Panc1 (cell line): ENCODE results near the gene CHCHD10. TPM values are rescaled to one million over a fixed set of nuclear protein-coding genes. Genes with fewer than 3 reads are reported as not detected.

Experiments used
- ATAC-seq: fragments of 200-7000 bp; cut with Tn5 transposase; 2 replicates; pipeline ENCODE4 v1.9.1; 2020; ENCODE audit warnings: mild to moderate bottlenecking, moderate library complexity
- BruUV-seq: library from RNA; stranded (reverse); fragments of 400-500 nt; replicated peaks from 2 replicates; lab custom pipeline; 2021; lab: Mats Ljungman, UMichigan
- CTCF ChIA-PET: fragments of 300-600 bp; sonication (Branson Sonifier 250); formaldehyde crosslinking; loops from one replicate; lab custom pipeline; 2022; ENCODE audit warnings: antibody characterized with exemption; lab: Charles Lee
- POLR2A ChIA-PET: fragments of 300-600 bp; sonication (Branson Sonifier 250); formaldehyde crosslinking; loops from one replicate; lab custom pipeline; 2022; ENCODE audit warnings: antibody characterized with exemption; lab: Charles Lee
- DNase-seq: peaks from one replicate; pipeline ENCODE4 v3.0.0-alpha.2; 2010; ENCODE audit warnings: low read depth, low spot score
- H3K27ac ChIP-seq: 2 replicates; pipeline ENCODE4 v1.5.1; 2011; ENCODE audit warnings: mild to moderate bottlenecking, low read length, inconsistent platforms
- H3K27me3 ChIP-seq: fragments of 200-500 bp; sonication (Bioruptor generic); 2 replicates; pipeline ENCODE4 v1.6.0; 2014; ENCODE audit warnings: low read length, inconsistent platforms; ENCODE audit not compliant: control insufficient read depth, insufficient read depth
- H3K36me3 ChIP-seq: fragments of 200-500 bp; sonication (Bioruptor generic); 2 replicates; pipeline ENCODE4 v1.5.1; 2014; ENCODE audit warnings: inconsistent platforms, mild to moderate bottlenecking, low read length, moderate library complexity; ENCODE audit not compliant: control insufficient read depth, insufficient read depth
- H3K4me1 ChIP-seq: 2 replicates; pipeline ENCODE4 v1.5.1; 2011; ENCODE audit warnings: inconsistent platforms, mild to moderate bottlenecking, low read length, moderate library complexity; ENCODE audit not compliant: control insufficient read depth, insufficient read depth
- H3K4me3 ChIP-seq, 2 experiments: 2 replicates each; pipeline ENCODE4 v1.5.1; 2011 to 2012; ENCODE audit warnings: low read depth in 2 of 2, low read length in 2 of 2, mild to moderate bottlenecking in 2 of 2, inconsistent platforms in 1 of 2, moderate library complexity in 1 of 2
- H3K9me3 ChIP-seq: fragments of 200-500 bp; sonication (Bioruptor generic); 2 replicates; pipeline ENCODE4 v1.5.1; 2014; ENCODE audit warnings: low read depth, mild to moderate bottlenecking, inconsistent platforms, low read length, moderate library complexity; ENCODE audit not compliant: control insufficient read depth, insufficient read depth
- POLR2AphosphoS5 ChIP-seq: IDR thresholded peaks from 2 replicates; pipeline ENCODE4 v1.6.1; 2012; ENCODE audit warnings: mild to moderate bottlenecking, low read depth, low read length, moderate library complexity
- SIN3A ChIP-seq: IDR thresholded peaks from 2 replicates; pipeline ENCODE4 v1.6.1; 2012; ENCODE audit warnings: low read depth, mild to moderate bottlenecking, low read length, moderate library complexity, borderline replicate concordance; ENCODE audit not compliant: insufficient read depth
- TCF7L2 ChIP-seq: IDR thresholded peaks from 2 replicates; pipeline ENCODE4 v1.6.1; 2011; ENCODE audit warnings: mild to moderate bottlenecking, low read depth, low read length, inconsistent platforms
- in situ Hi-C: cut with HindIII; loops from 2 replicates; pipeline ENCODE4 v1.10.0; 2016; ENCODE audit warnings: low sequenced_read_pairs, low pct_unique_long_range_greater_than_20kb
- intact Hi-C: fragments of 100-400 bp; cut with micrococcal nuclease; formaldehyde crosslinking; loops from one replicate; pipeline ENCODE4 v1.10.0; 2022; ENCODE audit not compliant: unreplicated experiment
- total RNA-seq: library from RNA; stranded (reverse); gene quantifications from one replicate; pipeline ENCODE4 v1.2.1, GENCODE V29; 2021; ENCODE audit not compliant: unreplicated experiment
- TF ChIP-seq, protein P1 (sequence below), 2 experiments: IDR thresholded peaks; 2 replicates each; pipeline ENCODE4 v1.6.1; 2011 to 2012; ENCODE audit warnings: low read depth in 2 of 2, control low read depth in 1 of 2, low read length in 1 of 2, mild to moderate bottlenecking in 1 of 2, moderate library complexity in 1 of 2; ENCODE audit not compliant: insufficient read depth in 1 of 2
- TF ChIP-seq, protein P2 (sequence below): fragments of 450-650 bp; IDR thresholded peaks from 2 replicates; pipeline ENCODE4 v1.5.1; 2017; ENCODE audit warnings: mild to moderate bottlenecking

The CHCHD10 gene
- total RNA-seq, 1 experiment from 2014 or later: 84.4 TPM

DNA sequence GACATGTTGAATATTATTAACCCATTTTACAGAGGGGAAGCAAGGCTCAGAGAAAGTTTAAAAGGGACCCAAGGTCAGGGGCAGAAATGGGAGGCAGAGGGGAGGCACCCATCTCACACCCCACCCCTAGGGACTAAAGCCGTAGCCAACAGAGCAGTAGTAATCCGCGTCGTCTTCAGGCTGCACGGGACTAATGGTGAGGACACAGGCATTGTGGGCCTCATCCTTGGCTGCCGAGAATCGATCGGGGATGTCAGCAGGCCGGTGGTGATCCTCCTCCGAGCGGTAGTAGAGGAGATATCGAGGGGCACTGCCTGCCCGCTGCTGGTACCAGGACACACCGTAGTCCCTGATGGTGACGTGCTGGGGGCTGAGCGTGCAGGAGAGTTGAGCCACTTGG lies 15.0 kb downstream of the CHCHD10 start:
- ATAC-seq (no peak), DNase-seq (no peak)
- in situ Hi-C loops: no loop called here
- ChIA-PET POLR2A (no interaction called here), CTCF (no interaction called here)
- H3K4me3 ChIP-seq: no peak overlapping the region
- no peak overlapping the region for H3K27ac ChIP-seq
- H3K9me3 ChIP-seq: no peaks in the 10 kb centered on the region
- intact Hi-C loops: no loop called here
- BruUV-seq: no TSS peak
- H3K36me3 ChIP-seq: peaks cover 7% of the 10 kb centered on the region; the same call in 1 of the 2 replicates
- no peaks in the 10 kb centered on the region for H3K27me3 ChIP-seq
- H3K4me1 ChIP-seq: peaks cover 6% of the 10 kb centered on the region
- TF ChIP-seq TCF7L2: no peak
- TF ChIP-seq, protein P1, sequence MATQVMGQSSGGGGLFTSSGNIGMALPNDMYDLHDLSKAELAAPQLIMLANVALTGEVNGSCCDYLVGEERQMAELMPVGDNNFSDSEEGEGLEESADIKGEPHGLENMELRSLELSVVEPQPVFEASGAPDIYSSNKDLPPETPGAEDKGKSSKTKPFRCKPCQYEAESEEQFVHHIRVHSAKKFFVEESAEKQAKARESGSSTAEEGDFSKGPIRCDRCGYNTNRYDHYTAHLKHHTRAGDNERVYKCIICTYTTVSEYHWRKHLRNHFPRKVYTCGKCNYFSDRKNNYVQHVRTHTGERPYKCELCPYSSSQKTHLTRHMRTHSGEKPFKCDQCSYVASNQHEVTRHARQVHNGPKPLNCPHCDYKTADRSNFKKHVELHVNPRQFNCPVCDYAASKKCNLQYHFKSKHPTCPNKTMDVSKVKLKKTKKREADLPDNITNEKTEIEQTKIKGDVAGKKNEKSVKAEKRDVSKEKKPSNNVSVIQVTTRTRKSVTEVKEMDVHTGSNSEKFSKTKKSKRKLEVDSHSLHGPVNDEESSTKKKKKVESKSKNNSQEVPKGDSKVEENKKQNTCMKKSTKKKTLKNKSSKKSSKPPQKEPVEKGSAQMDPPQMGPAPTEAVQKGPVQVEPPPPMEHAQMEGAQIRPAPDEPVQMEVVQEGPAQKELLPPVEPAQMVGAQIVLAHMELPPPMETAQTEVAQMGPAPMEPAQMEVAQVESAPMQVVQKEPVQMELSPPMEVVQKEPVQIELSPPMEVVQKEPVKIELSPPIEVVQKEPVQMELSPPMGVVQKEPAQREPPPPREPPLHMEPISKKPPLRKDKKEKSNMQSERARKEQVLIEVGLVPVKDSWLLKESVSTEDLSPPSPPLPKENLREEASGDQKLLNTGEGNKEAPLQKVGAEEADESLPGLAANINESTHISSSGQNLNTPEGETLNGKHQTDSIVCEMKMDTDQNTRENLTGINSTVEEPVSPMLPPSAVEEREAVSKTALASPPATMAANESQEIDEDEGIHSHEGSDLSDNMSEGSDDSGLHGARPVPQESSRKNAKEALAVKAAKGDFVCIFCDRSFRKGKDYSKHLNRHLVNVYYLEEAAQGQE (IDR thresholded peaks at IDR 0.05; ENCODE audit: insufficient read depth in 1 of 2, low read depth in 2 of 2, low read length in 1 of 2): no peak
- TF ChIP-seq, protein P2, sequence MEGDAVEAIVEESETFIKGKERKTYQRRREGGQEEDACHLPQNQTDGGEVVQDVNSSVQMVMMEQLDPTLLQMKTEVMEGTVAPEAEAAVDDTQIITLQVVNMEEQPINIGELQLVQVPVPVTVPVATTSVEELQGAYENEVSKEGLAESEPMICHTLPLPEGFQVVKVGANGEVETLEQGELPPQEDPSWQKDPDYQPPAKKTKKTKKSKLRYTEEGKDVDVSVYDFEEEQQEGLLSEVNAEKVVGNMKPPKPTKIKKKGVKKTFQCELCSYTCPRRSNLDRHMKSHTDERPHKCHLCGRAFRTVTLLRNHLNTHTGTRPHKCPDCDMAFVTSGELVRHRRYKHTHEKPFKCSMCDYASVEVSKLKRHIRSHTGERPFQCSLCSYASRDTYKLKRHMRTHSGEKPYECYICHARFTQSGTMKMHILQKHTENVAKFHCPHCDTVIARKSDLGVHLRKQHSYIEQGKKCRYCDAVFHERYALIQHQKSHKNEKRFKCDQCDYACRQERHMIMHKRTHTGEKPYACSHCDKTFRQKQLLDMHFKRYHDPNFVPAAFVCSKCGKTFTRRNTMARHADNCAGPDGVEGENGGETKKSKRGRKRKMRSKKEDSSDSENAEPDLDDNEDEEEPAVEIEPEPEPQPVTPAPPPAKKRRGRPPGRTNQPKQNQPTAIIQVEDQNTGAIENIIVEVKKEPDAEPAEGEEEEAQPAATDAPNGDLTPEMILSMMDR: no peak

DNA sequence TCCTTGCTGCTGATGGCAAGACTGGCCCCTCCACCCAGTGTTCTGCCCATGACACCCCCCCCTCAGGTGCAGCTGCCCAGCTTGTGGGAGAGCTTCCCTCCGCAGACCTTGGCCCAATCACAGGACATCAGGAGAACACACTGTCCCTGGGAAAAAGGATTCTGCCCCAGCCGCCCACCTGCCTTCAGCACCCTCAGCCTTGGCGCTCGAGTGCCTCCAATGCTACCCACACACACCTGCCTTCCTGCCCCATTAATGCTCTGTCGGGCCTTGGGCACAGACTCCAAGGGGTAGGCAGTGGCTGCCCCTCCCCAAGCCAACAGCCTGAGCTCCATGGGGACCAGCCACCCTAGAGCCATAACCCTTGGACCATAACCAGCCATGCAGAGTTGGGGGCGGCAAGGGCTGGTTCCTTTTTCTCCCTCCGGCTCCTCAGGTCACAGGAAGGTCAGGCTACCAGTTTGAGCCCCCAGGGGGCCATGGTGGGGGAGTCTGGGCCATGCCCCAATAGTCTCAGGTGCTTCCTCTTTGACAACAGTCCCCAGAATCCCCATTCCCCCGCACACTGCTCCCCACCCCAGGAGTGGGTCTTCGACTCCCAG lies 15.6 kb downstream of the CHCHD10 start:
- H3K36me3 ChIP-seq: peaks cover 7% of the 10 kb centered on the region; the same call in 1 of the 2 replicates
- H3K27me3 ChIP-seq: no peaks in the 10 kb centered on the region
- no peaks in the 10 kb centered on the region for H3K9me3 ChIP-seq
- no TSS peak for BruUV-seq
- ChIA-PET CTCF (no interaction called here), POLR2A (no interaction called here)
- H3K4me1 ChIP-seq: peaks cover 6% of the 10 kb centered on the region
- H3K27ac ChIP-seq: no peak overlapping the region
- intact Hi-C loops: no loop called here
- no peak overlapping the region for H3K4me3 ChIP-seq
- TF ChIP-seq TCF7L2 (no peak), SIN3A (no peak), POLR2AphosphoS5 (no peak)
- TF ChIP-seq, protein P2: no peak
- TF ChIP-seq, protein P1 (IDR thresholded peaks at IDR 0.05; ENCODE audit: insufficient read depth in 1 of 2, low read depth in 2 of 2, low read length in 1 of 2): no peak
- ATAC-seq (no peak), DNase-seq (no peak)
- in situ Hi-C loops: no loop called here
